ENCODE measurements around the gene SPATA24.

DNA sequence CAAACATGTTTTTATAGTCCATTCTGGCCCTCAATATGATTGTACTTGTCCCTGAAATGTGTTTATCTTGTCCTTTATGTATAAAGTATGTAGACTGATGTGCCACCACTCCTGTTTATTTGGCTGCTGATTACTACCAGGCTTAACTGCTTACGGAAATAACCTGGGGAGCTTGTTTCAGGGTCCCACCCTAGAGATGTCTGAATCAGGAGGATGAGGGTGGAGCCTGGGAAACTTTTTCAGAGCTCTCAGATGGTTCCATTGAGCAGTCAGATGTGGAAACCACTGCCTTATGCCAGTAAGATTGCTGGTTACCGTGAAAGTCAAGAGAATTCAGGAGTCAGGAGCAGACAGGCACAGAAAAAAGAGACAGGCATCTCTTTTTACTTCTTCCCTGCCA is 40.0 kb downstream of the SPATA24 start:
- no peak for TF ChIP-seq EZH2 (IDR thresholded peaks at IDR 0.05; ENCODE audit: low read depth)
- TF ChIP-seq, protein P1, sequence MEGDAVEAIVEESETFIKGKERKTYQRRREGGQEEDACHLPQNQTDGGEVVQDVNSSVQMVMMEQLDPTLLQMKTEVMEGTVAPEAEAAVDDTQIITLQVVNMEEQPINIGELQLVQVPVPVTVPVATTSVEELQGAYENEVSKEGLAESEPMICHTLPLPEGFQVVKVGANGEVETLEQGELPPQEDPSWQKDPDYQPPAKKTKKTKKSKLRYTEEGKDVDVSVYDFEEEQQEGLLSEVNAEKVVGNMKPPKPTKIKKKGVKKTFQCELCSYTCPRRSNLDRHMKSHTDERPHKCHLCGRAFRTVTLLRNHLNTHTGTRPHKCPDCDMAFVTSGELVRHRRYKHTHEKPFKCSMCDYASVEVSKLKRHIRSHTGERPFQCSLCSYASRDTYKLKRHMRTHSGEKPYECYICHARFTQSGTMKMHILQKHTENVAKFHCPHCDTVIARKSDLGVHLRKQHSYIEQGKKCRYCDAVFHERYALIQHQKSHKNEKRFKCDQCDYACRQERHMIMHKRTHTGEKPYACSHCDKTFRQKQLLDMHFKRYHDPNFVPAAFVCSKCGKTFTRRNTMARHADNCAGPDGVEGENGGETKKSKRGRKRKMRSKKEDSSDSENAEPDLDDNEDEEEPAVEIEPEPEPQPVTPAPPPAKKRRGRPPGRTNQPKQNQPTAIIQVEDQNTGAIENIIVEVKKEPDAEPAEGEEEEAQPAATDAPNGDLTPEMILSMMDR (conservative IDR thresholded peaks at IDR 0.05) = no peak
